ENCODE data around the gene NLRC5.

DNA sequence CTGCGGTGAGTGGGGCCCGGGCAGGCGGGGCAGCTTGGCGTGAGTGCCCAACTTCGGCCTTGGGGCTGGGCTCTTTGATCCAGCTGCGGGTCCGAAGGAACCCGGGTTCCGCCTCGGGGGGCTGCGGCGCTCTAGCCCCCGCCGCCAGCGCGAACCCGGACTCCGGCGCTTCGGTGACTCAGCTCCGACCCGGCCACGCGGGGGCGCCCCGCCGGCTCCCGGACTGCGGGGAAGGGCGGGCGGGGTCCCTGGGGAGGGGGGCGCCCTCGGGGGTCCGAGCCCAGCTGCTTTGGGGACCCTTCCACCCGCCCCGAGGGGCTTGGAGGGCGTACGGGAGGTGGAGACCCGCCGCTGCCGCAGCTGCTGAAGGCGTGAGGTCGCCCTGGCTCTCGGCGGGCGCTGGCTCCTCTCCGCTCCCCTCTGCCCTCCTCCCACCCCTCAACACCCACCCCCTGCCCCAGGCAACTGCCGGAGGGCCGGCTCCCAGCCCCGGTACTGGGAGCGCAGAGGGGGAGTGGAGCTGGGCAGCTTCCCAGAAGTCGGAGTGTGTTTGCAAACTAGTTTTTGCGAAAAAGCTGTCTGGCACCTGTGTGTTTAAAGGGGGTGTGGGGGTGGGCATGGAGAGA, 103.5 kb downstream of the NLRC5 start:
- TF ChIP-seq, protein P1, sequence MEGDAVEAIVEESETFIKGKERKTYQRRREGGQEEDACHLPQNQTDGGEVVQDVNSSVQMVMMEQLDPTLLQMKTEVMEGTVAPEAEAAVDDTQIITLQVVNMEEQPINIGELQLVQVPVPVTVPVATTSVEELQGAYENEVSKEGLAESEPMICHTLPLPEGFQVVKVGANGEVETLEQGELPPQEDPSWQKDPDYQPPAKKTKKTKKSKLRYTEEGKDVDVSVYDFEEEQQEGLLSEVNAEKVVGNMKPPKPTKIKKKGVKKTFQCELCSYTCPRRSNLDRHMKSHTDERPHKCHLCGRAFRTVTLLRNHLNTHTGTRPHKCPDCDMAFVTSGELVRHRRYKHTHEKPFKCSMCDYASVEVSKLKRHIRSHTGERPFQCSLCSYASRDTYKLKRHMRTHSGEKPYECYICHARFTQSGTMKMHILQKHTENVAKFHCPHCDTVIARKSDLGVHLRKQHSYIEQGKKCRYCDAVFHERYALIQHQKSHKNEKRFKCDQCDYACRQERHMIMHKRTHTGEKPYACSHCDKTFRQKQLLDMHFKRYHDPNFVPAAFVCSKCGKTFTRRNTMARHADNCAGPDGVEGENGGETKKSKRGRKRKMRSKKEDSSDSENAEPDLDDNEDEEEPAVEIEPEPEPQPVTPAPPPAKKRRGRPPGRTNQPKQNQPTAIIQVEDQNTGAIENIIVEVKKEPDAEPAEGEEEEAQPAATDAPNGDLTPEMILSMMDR (IDR thresholded peaks at IDR 0.05; ENCODE audit: insufficient read depth, low read depth, low read length): no peak
- TF ChIP-seq EZH2 (IDR thresholded peaks at IDR 0.05; ENCODE audit: insufficient read depth, low read length): no peak
